ENCODE measurements around the gene AP2A2. TPM values are rescaled to one million over a fixed set of nuclear protein-coding genes. Genes with fewer than 3 reads are reported as not detected.

AP2A2 gene
- total RNA-seq, 4 donors from 2014 or later, result 49.5 to 82.6 (median 72.2) TPM

DNA sequence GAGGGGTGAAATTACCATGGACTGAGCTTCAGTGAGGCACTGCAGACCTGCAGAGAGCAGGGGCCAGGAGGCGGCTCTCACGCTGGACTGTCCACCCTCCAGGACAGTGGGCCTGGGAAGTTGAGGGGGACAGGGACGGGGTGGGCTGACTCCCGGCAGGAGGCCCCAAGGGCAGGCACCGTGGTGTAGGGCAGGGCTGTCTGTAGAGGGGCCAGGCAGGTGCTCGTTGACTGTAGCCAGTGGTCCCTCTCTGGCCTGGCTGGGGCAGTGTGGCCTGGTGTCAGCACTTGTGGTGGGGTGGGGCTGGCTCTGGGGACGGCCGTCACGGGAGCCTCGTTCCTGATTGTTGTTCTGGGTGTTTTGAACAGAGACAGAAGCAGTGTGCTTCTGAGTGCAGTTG, 64.4 kb downstream of the AP2A2 start:
- DNase-seq (ENCODE audit: extremely low spot score), result no peak
- TF ChIP-seq POLR2A (IDR thresholded peaks at IDR 0.05; ENCODE audit: low read depth), result no peak
- peaks cover 81 to 100% (median 97%) of the 10 kb centered on the region in 4 donors for H3K36me3 ChIP-seq

GRCh38 chr11:991034-991433, 65.4 kb downstream of the AP2A2 start:
- H3K9me3 ChIP-seq, result no peaks in the 10 kb centered on the region
- intact Hi-C loops (cut with DNase I), result no loop called here
- 79% methylated on average over 12 of the region's 12 CpGs for WGBS
- H3K27ac ChIP-seq (replicated peaks in 1 of 4), result no peak overlapping the region
- peaks cover 0 to 15% (median 2%) of the 10 kb centered on the region in 4 donors for H3K4me1 ChIP-seq
- DNase-seq (ENCODE audit: extremely low spot score), result no peak
- no peaks in the 10 kb centered on the region for H3K27me3 ChIP-seq
- H3K36me3 ChIP-seq, result peaks cover 72 to 99% (median 95%) of the 10 kb centered on the region in 4 donors
- TF ChIP-seq POLR2A (IDR thresholded peaks at IDR 0.05; ENCODE audit: low read depth), result no peak
- no peak for TF ChIP-seq EP300 (IDR thresholded peaks at IDR 0.05)
- no peak for TF ChIP-seq CTCF (IDR thresholded peaks at IDR 0.05)
- no peak for TF ChIP-seq POLR2AphosphoS5 (IDR thresholded peaks at IDR 0.05)
- no peak overlapping the region for H3K4me3 ChIP-seq

More for the DNA sequence above, 64.4 kb downstream of the AP2A2 start:
- Histone ChIP-seq H3K4me3 (no peak overlapping the region), H3K27ac (replicated peaks in 1 of 4) (no peak overlapping the region), H3K4me1 (peaks cover 0 to 6% (median 0%) of the 10 kb centered on the region in 4 donors), H3K9me3 (no peaks in the 10 kb centered on the region), H3K27me3 (no peaks in the 10 kb centered on the region)
- intact Hi-C loops (cut with DNase I), result no loop called here
- 79% methylated on average over 6 of the region's 10 CpGs for WGBS

GRCh38 chr11:991711-992307, 66.1 kb downstream of the AP2A2 start:
- H3K27ac ChIP-seq (replicated peaks in 1 of 4), result no peak overlapping the region
- no peaks in the 10 kb centered on the region for H3K9me3 ChIP-seq
- H3K4me3 ChIP-seq, result no peak overlapping the region
- H3K36me3 ChIP-seq, result peaks cover 64 to 99% (median 95%) of the 10 kb centered on the region in 4 donors
- no peak for DNase-seq (ENCODE audit: extremely low spot score)
- TF ChIP-seq CTCF (IDR thresholded peaks at IDR 0.05) (no peak), EP300 (IDR thresholded peaks at IDR 0.05) (no peak), POLR2A (IDR thresholded peaks at IDR 0.05; ENCODE audit: low read depth) (no peak), POLR2AphosphoS5 (IDR thresholded peaks at IDR 0.05) (no peak)
- H3K4me1 ChIP-seq, result peaks cover 0 to 16% (median 3%) of the 10 kb centered on the region in 4 donors
- intact Hi-C loops (cut with DNase I), result no loop called here
- H3K27me3 ChIP-seq, result no peaks in the 10 kb centered on the region
- 82% methylated on average over 24 of the region's 24 CpGs for WGBS

GRCh38 chr11:992577-992976, 66.9 kb downstream of the AP2A2 start:
- H3K27ac ChIP-seq (replicated peaks in 1 of 4), result no peak overlapping the region
- peaks cover 0 to 16% (median 3%) of the 10 kb centered on the region in 4 donors for H3K4me1 ChIP-seq
- H3K27me3 ChIP-seq, result no peaks in the 10 kb centered on the region
- no peak for DNase-seq (ENCODE audit: extremely low spot score)
- TF ChIP-seq POLR2A (IDR thresholded peaks at IDR 0.05; ENCODE audit: low read depth) (no peak), CTCF (IDR thresholded peaks at IDR 0.05) (no peak), POLR2AphosphoS5 (IDR thresholded peaks at IDR 0.05) (no peak), EP300 (IDR thresholded peaks at IDR 0.05) (no peak)
- no peaks in the 10 kb centered on the region for H3K9me3 ChIP-seq
- intact Hi-C loops (cut with DNase I), result no loop called here
- no peak overlapping the region for H3K4me3 ChIP-seq
- WGBS, result 93% methylated on average over 12 of the region's 16 CpGs
- peaks cover 60 to 97% (median 93%) of the 10 kb centered on the region in 4 donors for H3K36me3 ChIP-seq

DNA sequence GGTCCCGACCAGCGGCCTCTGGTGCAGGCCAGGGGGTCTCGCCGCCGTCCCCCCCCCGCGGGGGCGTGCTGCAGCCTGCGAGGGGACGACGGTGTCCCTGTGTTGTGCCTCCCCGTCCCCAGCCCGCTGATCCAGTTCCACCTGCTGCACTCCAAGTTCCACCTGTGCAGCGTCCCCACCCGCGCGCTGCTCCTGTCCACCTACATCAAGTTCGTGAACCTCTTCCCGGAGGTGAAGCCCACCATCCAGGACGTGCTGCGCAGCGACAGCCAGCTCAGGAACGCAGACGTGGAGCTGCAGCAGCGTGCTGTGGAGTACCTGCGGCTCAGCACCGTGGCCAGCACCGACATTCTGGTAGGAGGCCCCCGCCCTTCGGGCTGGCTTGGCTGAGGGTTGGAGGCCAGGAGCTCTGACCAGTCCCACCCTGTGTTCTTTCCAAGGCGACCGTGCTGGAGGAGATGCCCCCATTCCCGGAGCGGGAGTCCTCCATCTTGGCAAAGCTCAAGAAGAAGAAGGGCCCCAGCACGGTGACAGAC, 68.0 kb downstream of the AP2A2 start:
- DNase-seq (ENCODE audit: extremely low spot score), result no peak
- WGBS, result 90% methylated on average over 32 of the region's 35 CpGs
- Histone ChIP-seq H3K4me1 (peaks cover 0 to 16% (median 3%) of the 10 kb centered on the region in 4 donors), H3K4me3 (no peak overlapping the region), H3K27ac (replicated peaks in 1 of 4) (no peak overlapping the region), H3K36me3 (peaks cover 49 to 92% (median 82%) of the 10 kb centered on the region in 4 donors), H3K27me3 (no peaks in the 10 kb centered on the region), H3K9me3 (no peaks in the 10 kb centered on the region)
- intact Hi-C loops (cut with DNase I), result no loop called here
- TF ChIP-seq CTCF (IDR thresholded peaks at IDR 0.05) (no peak), POLR2AphosphoS5 (IDR thresholded peaks at IDR 0.05) (no peak), POLR2A (IDR thresholded peaks at IDR 0.05; ENCODE audit: low read depth) (no peak), EP300 (IDR thresholded peaks at IDR 0.05) (no peak)
